ENCODE results near the gene PRRT4. TPM values are rescaled to one million over a fixed set of nuclear protein-coding genes. Genes with fewer than 3 reads are reported as not detected.

The PRRT4 gene
- total RNA-seq, 1 donor from 2014 or later = 1.6 TPM

- intact Hi-C loops (cut with micrococcal nuclease) = no loop called here
Measured at GRCh38 chr7:128394904-128395496, 33.5 kb upstream of the PRRT4 start.

GRCh38 chr7:128393526-128394330 lies 32.2 kb upstream of the PRRT4 start:
- intact Hi-C loops (cut with micrococcal nuclease) = no loop called here
- Histone ChIP-seq H3K36me3 (peaks cover 56% of the 10 kb centered on the region), H3K9me3 (replicated peaks) (no peaks in the 10 kb centered on the region), H3K27me3 (ENCODE audit: low read depth) (peaks cover 4% of the 10 kb centered on the region), H3K27ac (replicated peaks) (no peak overlapping the region), H3K4me1 (no peaks in the 10 kb centered on the region), H3K4me3 (no peak overlapping the region)
- no peak for DNase-seq
- TF ChIP-seq CTCF (IDR thresholded peaks at IDR 0.05; ENCODE audit: borderline replicate concordance) = no peak

More at GRCh38 chr7:128394904-128395496, 33.5 kb upstream of the PRRT4 start:
- Histone ChIP-seq H3K4me1 (no peaks in the 10 kb centered on the region), H3K27ac (replicated peaks) (no peak overlapping the region), H3K36me3 (peaks cover 67% of the 10 kb centered on the region), H3K4me3 (no peak overlapping the region), H3K27me3 (ENCODE audit: low read depth) (no peaks in the 10 kb centered on the region), H3K9me3 (replicated peaks) (no peaks in the 10 kb centered on the region)
- no peak for TF ChIP-seq CTCF (IDR thresholded peaks at IDR 0.05; ENCODE audit: borderline replicate concordance)
- DNase-seq = no peak

GRCh38 chr7:128392446-128393327 lies 31.2 kb upstream of the PRRT4 start:
- Histone ChIP-seq H3K4me3 (no peak overlapping the region), H3K27ac (replicated peaks) (no peak overlapping the region), H3K9me3 (replicated peaks) (no peaks in the 10 kb centered on the region), H3K36me3 (peaks cover 49% of the 10 kb centered on the region), H3K4me1 (peaks cover 3% of the 10 kb centered on the region), H3K27me3 (ENCODE audit: low read depth) (peaks cover 13% of the 10 kb centered on the region)
- no peak for TF ChIP-seq CTCF (IDR thresholded peaks at IDR 0.05; ENCODE audit: borderline replicate concordance)
- no peak for DNase-seq
- intact Hi-C loops (cut with micrococcal nuclease) = no loop called here

- H3K36me3 ChIP-seq = peaks cover 40% of the 10 kb centered on the region
- peaks cover 9% of the 10 kb centered on the region for H3K4me1 ChIP-seq
- intact Hi-C loops (cut with micrococcal nuclease) = no loop called here
Measured at GRCh38 chr7:128391805-128392204, 30.3 kb upstream of the PRRT4 start.

More at GRCh38 chr7:128391805-128392204, 30.3 kb upstream of the PRRT4 start:
- peaks cover 13% of the 10 kb centered on the region for H3K27me3 ChIP-seq (ENCODE audit: low read depth)
- H3K9me3 ChIP-seq (replicated peaks) = no peaks in the 10 kb centered on the region
- H3K27ac ChIP-seq (replicated peaks) = no peak overlapping the region
- TF ChIP-seq CTCF (IDR thresholded peaks at IDR 0.05; ENCODE audit: borderline replicate concordance) = no peak
- DNase-seq = no peak
- H3K4me3 ChIP-seq = no peak overlapping the region

All from left ventricle myocardium inferior (tissue), 1 donor.